ENCODE measurements around the gene MPPED2. TPM values are rescaled to one million over a fixed set of nuclear protein-coding genes. Genes with fewer than 3 reads are reported as not detected.

Gene MPPED2
- total and polyA plus RNA-seq, 3 donors from 2014 or later: 5.0 to 13.4 (median 13.1) TPM

- no peaks in the 10 kb centered on the region for H3K4me1 ChIP-seq
- WGBS, 2 donors: 86 to 89% methylated on average over 5 of the region's 5 CpGs
- H3K4me3 ChIP-seq: no peak overlapping the region
- DNase-seq: no peak
- H3K27me3 ChIP-seq: no peaks in the 10 kb centered on the region
- intact Hi-C loops (cut with DNase I; ENCODE audit: low total_unique reads): no loop called here
- H3K27ac ChIP-seq: no peak overlapping the region
- no peaks in the 10 kb centered on the region for H3K36me3 ChIP-seq (ENCODE audit: low read depth, missing control alignments)
- TF ChIP-seq CTCF (IDR thresholded peaks at IDR 0.05): no peak
- TF ChIP-seq POLR2A (IDR thresholded peaks at IDR 0.05): no peak
- no peaks in the 10 kb centered on the region for H3K9me3 ChIP-seq
Observed at GRCh38 chr11:30420233-30420787, 165.8 kb downstream of the MPPED2 start.

GRCh38 chr11:30414806-30415205 is 171.3 kb downstream of the MPPED2 start:
- Histone ChIP-seq H3K27ac (no peak overlapping the region), H3K27me3 (no peaks in the 10 kb centered on the region), H3K9me3 (no peaks in the 10 kb centered on the region), H3K4me1 (no peaks in the 10 kb centered on the region), H3K36me3 (ENCODE audit: low read depth, missing control alignments) (no peaks in the 10 kb centered on the region), H3K4me3 (no peak overlapping the region)
- intact Hi-C loops (cut with DNase I; ENCODE audit: low total_unique reads): no loop called here
- WGBS, 2 donors: 94 to 96% methylated on average over 6 of the region's 6 CpGs
- TF ChIP-seq CTCF (IDR thresholded peaks at IDR 0.05) (no peak), POLR2A (IDR thresholded peaks at IDR 0.05) (no peak)
- DNase-seq: no peak

GRCh38 chr11:30414244-30414643 is 171.9 kb downstream of the MPPED2 start:
- H3K9me3 ChIP-seq: no peaks in the 10 kb centered on the region
- H3K27ac ChIP-seq: no peak overlapping the region
- intact Hi-C loops (cut with DNase I; ENCODE audit: low total_unique reads): no loop called here
- H3K4me1 ChIP-seq: no peaks in the 10 kb centered on the region
- H3K27me3 ChIP-seq: no peaks in the 10 kb centered on the region
- DNase-seq: no peak
- 90 to 94% methylated on average over 5 of the region's 5 CpGs for WGBS, 2 donors
- H3K4me3 ChIP-seq: no peak overlapping the region
- H3K36me3 ChIP-seq (ENCODE audit: low read depth, missing control alignments): no peaks in the 10 kb centered on the region
- TF ChIP-seq CTCF (IDR thresholded peaks at IDR 0.05): no peak
- TF ChIP-seq POLR2A (IDR thresholded peaks at IDR 0.05): no peak

GRCh38 chr11:30412509-30412908 is 173.6 kb downstream of the MPPED2 start:
- intact Hi-C loops (cut with DNase I; ENCODE audit: low total_unique reads): no loop called here
- 64% methylated on average over 2 of the region's 2 CpGs for WGBS, 2 donors
- TF ChIP-seq POLR2A (IDR thresholded peaks at IDR 0.05): no peak
- TF ChIP-seq CTCF (IDR thresholded peaks at IDR 0.05): no peak
- no peaks in the 10 kb centered on the region for H3K36me3 ChIP-seq (ENCODE audit: low read depth, missing control alignments)
- no peak overlapping the region for H3K27ac ChIP-seq
- no peaks in the 10 kb centered on the region for H3K9me3 ChIP-seq
- H3K27me3 ChIP-seq: no peaks in the 10 kb centered on the region
- no peak overlapping the region for H3K4me3 ChIP-seq
- no peak for DNase-seq
- no peaks in the 10 kb centered on the region for H3K4me1 ChIP-seq

- Histone ChIP-seq H3K27me3 (no peaks in the 10 kb centered on the region), H3K4me1 (no peaks in the 10 kb centered on the region), H3K4me3 (no peak overlapping the region), H3K9me3 (no peaks in the 10 kb centered on the region), H3K36me3 (ENCODE audit: low read depth, missing control alignments) (no peaks in the 10 kb centered on the region), H3K27ac (no peak overlapping the region)
- 74 to 79% methylated on average over 7 of the region's 7 CpGs for WGBS, 2 donors
- intact Hi-C loops (cut with DNase I; ENCODE audit: low total_unique reads): no loop called here
- DNase-seq: no peak
- TF ChIP-seq POLR2A (IDR thresholded peaks at IDR 0.05) (no peak), CTCF (IDR thresholded peaks at IDR 0.05) (no peak)
Observed at GRCh38 chr11:30411383-30411782, 174.8 kb downstream of the MPPED2 start.
